Measurements from ENCODE around the gene ZNF346.

DNA sequence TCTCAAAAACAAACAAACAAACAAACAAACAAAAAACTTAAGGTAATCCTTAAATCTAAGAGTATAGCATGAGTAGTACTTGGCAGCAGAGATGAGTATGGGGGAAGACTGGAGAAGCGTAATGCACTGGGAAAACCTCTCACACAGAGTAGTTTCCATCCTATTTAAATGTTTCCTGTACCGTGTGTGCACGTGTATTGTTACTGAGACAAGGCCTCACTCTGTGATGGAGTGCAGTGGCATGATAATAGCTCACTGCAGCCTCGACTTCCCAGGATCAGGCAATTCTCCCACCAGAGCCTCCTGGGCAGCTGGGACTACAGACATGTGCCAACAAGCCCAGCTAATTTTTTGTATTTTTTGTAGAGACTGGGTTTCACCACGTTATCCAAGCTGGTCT lies 18.8 kb upstream of the ZNF346 start:
- TF ChIP-seq, protein P1, sequence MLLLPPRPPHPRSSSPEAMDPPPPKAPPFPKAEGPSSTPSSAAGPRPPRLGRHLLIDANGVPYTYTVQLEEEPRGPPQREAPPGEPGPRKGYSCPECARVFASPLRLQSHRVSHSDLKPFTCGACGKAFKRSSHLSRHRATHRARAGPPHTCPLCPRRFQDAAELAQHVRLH (tag by site-specific recombination; IDR thresholded peaks at IDR 0.05), result no peak
- TF ChIP-seq GLI4 (tag by site-specific recombination; IDR thresholded peaks at IDR 0.05), result no peak
- TF ChIP-seq HOXA7 (CRISPR knock-in tag; IDR thresholded peaks at IDR 0.05; ENCODE audit: borderline replicate concordance), result no peak
- TF ChIP-seq CTCF (tag by site-specific recombination; IDR thresholded peaks at IDR 0.05), result no peak
- TF ChIP-seq ZNF221 (tag by site-specific recombination; IDR thresholded peaks at IDR 0.05; ENCODE audit: borderline replicate concordance), result no peak
- TF ChIP-seq, protein P2, sequence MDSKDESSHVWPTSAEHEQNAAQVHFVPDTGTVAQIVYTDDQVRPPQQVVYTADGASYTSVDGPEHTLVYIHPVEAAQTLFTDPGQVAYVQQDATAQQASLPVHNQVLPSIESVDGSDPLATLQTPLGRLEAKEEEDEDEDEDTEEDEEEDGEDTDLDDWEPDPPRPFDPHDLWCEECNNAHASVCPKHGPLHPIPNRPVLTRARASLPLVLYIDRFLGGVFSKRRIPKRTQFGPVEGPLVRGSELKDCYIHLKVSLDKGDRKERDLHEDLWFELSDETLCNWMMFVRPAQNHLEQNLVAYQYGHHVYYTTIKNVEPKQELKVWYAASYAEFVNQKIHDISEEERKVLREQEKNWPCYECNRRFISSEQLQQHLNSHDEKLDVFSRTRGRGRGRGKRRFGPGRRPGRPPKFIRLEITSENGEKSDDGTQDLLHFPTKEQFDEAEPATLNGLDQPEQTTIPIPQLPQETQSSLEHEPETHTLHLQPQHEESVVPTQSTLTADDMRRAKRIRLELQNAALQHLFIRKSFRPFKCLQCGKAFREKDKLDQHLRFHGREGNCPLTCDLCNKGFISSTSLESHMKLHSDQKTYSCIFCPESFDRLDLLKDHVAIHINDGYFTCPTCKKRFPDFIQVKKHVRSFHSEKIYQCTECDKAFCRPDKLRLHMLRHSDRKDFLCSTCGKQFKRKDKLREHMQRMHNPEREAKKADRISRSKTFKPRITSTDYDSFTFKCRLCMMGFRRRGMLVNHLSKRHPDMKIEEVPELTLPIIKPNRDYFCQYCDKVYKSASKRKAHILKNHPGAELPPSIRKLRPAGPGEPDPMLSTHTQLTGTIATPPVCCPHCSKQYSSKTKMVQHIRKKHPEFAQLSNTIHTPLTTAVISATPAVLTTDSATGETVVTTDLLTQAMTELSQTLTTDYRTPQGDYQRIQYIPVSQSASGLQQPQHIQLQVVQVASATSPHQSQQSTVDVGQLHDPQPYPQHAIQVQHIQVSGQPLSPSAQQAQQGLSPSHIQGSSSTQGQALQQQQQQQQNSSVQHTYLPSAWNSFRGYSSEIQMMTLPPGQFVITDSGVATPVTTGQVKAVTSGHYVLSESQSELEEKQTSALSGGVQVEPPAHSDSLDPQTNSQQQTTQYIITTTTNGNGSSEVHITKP (tag by site-specific recombination; IDR thresholded peaks at IDR 0.05), result no peak
- TF ChIP-seq ZNF660 (tag by site-specific recombination; IDR thresholded peaks at IDR 0.05), result no peak
- no peak for TF ChIP-seq ZNF274 (IDR thresholded peaks at IDR 0.05; ENCODE audit: low read length)
- no peak for TF ChIP-seq ZNF274 (tag by site-specific recombination; IDR thresholded peaks at IDR 0.05; ENCODE audit: borderline replicate concordance)
- TF ChIP-seq ZNF670 (tag by site-specific recombination; IDR thresholded peaks at IDR 0.05; ENCODE audit: low read depth), result no peak
- TF ChIP-seq, protein P3, sequence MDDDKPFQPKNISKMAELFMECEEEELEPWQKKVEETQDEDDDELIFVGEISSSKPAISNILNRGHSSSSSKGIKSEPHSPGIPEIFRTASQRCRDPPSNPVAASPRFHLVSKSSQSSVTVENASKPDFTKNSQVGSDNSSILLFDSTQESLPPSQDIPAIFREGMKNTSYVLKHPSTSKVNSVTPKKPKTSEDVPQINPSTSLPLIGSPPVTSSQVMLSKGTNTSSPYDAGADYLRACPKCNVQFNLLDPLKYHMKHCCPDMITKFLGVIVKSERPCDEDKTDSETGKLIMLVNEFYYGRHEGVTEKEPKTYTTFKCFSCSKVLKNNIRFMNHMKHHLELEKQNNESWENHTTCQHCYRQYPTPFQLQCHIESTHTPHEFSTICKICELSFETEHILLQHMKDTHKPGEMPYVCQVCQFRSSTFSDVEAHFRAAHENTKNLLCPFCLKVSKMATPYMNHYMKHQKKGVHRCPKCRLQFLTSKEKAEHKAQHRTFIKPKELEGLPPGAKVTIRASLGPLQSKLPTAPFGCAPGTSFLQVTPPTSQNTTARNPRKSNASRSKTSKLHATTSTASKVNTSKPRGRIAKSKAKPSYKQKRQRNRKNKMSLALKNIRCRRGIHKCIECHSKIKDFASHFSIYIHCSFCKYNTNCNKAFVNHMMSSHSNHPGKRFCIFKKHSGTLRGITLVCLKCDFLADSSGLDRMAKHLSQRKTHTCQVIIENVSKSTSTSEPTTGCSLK (tag by site-specific recombination; IDR thresholded peaks at IDR 0.05), result no peak

All from HEK293 (cell line).